GM18519 (cell line): ENCODE results near the gene DIP2C.

Experiments
- ATAC-seq: cut with Tn5 transposase; IDR thresholded peaks from one replicate; pipeline ENCODE4 v1.9.1; 2021; ENCODE audit warnings: mild to moderate bottlenecking, moderate library complexity; ENCODE audit not compliant: unreplicated experiment, low FRiP score

DIP2C gene

DNA sequence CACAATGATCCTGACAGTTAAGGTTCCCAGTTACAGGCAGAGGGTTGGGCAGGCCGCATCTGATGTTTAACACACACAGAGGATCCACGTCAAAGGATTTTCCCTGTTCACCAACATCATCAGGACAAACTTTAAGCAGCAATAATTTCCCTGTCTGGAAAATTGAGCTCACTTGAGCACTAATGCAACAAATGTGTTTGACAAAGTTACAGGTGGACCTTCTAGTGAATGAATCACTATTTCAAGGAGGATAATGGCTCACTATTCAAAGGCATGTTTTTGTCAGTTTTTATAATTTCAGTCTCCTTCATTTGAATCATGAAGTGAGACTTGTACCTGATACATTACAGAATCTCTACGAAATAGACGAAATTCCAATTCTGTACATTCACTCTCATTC lies 127.3 kb downstream of the DIP2C start:
- ATAC-seq, result no peak

- ATAC-seq, result no peak
Observed at GRCh38 chr10:561721-562120, 127.7 kb downstream of the DIP2C start.

- no peak for ATAC-seq
Observed at GRCh38 chr10:560314-560992, 129.0 kb downstream of the DIP2C start.

GRCh38 chr10:559767-560047 lies 129.8 kb downstream of the DIP2C start:
- ATAC-seq, result no peak

DNA sequence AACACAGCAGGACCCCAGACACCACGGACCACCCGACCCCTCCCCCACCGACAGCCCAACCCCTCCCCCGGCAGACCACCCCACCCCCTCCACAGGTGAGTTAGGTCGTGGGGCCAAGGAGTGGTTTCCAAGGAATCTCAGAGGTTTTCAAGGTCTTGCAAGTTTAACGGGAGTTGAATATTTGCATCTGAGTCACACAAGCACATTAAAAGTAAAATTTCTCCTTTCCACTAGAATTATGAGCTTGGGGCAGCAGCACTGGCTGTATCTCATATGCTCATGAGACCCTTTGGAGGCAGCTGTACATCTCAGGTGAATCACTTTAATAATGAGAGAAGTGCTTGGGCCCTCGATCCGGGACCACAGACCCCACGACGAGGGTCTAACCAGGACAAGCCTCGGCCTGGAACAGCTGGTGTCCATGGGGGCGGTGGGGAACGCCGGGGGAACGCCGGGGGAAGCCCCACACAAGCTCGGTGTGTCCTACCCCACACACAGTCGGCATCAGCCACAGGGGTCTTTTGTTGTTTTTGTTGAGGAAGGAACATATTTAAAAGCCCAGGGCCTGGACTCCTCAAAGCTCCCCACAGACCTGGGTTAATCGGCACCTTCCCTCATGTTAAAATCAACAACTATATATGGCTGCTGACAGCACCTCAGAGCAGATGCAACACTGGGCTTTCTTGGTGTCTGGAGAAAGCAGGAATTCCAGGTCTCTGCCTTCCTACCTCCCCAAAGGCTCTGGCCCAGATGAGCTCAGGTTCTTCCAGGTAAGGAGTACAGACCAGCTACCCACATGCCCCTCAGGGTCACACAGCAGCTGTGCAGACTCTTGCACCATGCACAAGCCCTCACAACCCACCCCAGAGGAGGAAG lies 130.3 kb downstream of the DIP2C start:
- ATAC-seq, result no peak

GRCh38 chr10:558364-558763 lies 131.1 kb downstream of the DIP2C start:
- ATAC-seq, result no peak

DNA sequence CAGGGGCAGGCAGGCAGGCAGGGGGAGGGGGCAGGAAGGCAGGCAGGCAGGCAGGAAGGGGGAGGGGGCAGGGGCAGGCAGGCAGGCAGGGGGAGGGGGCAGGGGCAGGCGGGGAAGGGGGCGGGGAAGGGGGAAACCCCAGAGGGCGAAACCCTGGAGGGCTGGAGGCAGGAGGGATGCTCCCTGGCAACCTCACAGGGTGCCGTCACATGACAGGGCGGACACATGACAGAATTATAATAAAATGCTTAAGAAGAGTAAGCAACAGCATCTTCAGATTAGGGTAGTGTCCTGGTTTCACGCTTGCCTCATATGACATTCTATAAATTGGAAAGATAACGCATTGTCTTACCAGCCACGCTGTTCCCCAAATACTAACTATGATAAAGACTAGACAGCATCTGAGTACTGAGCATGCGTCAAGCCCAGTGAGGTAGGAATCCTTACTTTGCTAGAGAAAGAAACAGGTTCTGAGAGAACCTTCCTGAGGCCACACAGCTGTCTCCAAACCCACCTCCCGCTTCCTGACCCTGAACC lies 131.6 kb downstream of the DIP2C start:
- no peak for ATAC-seq

DNA sequence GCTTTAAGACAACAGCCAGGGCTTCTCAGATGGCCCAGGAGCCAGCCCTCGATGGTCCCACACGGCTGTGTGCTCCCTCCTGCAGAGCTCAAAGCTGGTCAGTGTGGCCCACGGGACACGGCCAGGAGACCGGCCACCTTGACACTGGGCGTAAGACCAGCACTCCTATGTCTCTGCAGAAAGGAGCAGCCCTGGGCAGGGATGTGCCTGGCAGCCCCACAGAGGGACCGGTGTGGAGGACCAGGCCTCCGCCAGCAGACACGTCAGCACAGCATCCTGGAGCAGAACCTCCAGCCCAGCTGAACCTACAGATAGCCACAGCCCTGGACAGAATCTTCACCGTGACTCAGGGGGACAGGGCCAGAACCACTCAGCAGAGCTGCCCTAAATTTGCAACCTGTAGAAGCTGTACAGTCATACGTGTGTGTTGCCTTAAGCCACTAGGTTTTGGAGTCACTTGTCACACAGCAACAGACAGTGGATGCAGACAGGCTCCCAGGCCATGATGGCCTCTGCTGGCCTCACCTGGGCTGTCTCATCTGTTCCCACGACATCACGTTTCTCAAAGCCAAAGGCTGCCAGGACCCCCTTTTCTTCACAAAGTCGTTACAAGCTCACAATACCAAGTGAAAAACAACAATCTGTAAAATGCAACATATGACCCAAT lies 132.4 kb downstream of the DIP2C start:
- ATAC-seq, result no peak

- no peak for ATAC-seq
Observed at GRCh38 chr10:555682-556350, 133.7 kb downstream of the DIP2C start.

GRCh38 chr10:555281-555680 lies 134.2 kb downstream of the DIP2C start:
- no peak for ATAC-seq

GRCh38 chr10:554182-554848 lies 135.2 kb downstream of the DIP2C start:
- ATAC-seq, result no peak

DNA sequence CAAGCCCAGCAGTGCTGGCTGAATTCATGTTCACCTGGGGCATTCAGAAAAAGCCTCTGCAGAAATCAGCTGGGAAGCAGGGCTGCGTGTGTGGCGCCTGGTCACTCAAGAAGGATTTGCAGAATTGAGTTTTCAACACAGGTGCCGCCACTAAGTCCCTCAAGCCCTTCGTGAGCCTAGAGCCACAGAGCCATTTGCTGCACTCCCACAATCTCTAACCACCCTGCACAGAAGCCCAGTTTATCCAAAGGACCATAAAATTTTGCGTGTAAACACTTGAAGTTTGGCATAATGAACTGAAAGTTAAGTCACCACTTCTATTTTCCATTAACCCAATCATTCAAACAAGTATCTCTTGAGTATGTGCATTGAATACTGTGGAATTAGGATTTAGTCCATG lies 136.2 kb downstream of the DIP2C start:
- no peak for ATAC-seq

- ATAC-seq, result no peak
Observed at GRCh38 chr10:552679-553078, 136.8 kb downstream of the DIP2C start.

DNA sequence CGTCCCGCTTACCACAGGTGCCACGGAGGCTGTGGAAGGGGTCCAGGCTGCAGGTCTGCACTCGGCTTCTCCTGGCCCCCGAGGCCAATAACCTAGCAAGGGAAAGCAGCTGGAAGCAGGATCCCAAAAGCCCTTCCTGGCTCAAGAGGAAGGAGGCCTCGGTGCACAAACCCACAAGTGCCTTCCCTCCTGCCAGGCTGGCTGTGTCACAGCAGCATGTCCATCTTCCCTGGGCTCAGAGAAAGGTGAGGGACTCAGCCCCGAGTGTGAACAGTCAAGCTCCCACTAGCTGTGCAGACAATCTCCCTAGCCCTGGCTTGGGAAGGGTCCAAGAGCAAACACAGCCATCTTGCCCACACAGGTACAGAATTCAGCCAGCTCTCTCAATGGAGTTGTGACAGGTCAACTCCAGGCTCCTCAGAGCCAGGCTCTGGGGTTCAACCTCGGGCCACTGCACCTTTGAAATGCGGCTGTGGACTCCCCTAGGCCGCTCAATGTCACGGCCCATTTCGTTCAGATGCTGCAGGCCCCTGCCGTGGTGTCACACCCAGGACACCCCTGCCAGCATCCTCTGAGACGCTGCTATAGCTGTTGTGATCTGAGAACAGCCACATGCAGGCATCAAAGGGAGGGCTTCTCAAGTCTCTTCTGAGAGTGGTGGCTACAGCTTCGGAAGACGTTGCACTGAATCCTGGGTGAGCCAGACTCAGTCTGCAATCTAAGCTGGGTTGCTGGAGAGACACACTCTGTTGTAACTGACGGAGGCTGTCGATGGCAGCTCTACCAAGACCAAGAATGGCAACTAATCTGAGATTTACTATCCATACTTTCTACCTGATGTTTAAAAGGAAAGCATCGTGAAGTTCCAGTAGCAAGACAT lies 137.9 kb downstream of the DIP2C start:
- no peak for ATAC-seq

DNA sequence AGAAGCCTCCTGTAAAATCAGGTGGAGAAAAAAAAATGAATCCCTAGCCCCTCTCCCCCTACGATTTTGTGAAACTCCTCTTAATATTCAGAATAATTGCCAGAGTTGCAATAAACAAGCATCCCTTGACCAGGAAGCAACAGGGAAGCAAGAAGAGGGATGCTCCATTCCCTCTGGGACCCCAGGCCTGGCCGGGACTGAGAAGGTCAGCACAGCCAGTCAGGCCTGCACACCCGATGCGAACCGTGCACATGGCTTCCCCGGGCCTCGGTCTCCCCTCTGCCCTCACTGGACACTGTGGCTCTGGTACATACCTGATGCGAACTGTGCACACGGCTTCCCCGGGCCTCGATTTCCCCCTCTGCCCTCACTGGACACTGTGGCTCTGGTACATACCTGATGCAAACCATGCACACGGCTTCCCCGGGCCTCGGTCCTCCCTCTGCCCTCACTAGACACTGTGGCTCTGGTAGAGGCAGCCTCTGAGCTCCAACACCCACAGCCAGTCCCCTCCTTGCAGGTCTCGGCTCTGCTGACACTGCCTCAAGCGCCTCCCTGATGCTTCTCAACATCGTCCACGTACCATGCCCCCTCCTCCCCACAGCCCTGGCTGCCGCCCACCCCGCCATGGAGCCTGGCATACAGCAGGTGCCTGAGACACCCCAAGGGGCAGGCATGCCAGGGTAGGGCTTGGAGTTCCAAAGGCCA lies 138.6 kb downstream of the DIP2C start:
- ATAC-seq, result no peak

DNA sequence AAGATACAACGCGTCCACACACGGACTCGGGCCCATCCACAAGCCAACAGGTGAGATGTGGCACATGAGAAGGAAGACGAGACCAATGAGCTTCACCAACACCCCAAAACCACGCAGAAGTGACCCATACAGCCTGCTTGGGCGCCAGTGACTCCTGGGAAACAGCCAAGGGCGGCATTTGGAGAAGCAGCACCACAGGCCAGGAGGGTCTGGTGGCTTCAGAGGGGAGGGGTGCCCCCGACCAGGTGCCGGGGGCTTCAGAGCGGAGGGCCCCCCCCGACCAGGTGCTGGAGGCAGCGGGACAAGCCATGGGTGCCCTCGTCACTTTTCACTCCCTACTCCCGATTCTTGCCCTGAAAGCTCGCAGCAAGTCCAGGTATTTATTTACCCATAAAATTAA lies 140.1 kb downstream of the DIP2C start:
- ATAC-seq, result no peak

DNA sequence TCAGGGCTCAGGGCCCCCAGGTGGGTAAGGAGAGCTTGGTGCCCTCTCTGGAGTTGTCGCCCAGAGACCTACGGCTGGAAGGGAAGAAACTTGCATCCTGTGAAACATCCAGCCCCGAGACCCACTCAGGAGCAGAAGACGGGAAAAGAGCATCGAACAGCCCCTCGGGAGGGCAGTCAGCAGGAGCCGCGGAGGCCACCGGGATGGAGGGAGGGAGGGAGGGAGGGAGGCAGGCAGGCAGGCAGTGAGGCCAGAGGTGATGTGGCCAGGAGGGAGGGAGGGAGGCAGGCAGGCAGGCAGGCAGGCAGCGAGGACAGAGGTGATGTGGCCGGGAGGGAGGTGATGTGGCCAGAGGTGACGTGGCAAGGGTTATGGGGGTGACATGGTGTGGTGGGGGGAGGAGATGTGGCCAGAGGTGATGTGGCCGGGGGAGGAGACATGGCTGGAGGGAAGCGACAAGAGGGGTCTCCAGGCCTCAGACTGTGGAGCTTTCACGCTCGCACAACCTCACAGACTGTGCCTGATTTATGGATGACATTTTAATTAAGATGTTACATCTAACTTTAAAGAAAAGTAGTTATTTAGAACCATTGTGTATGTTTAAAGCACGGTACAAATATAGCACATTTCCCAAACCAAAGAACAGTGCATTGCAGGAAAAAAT lies 141.1 kb downstream of the DIP2C start:
- ATAC-seq, result no peak

DNA sequence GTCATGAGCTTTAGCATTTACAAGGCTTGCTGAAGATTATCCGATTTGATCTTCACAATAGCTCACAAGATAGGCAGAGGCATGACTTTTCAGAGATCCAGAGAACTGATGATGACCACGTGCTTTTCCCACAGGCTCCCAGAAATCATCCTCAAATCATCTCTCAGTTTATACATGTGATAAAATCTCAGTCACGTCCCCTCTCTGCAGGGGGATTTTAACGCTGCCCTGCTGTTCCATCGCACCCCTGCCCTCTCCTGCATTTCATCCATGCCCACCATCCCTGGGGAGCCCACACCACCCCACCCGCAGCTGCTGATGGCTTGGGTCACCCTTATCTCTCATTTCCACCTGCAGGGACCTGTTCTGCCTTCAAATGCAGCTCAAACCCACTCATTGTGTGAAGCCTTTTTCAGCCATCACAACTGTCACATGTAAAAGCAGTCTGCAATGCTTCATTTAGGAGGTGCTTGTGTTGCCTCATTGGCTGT lies 141.8 kb downstream of the DIP2C start:
- ATAC-seq, result no peak
